ENCODE results near the gene THSD4.

The THSD4 gene

GRCh38 chr15:71785996-71786395 is 670.7 kb downstream of the THSD4 start:
- no peak overlapping the region for H3K4me3 ChIP-seq (ENCODE audit: control insufficient read depth, low read depth, low read length)
- no peak for TF ChIP-seq CTCF (conservative IDR thresholded peaks at IDR 0.05; ENCODE audit: control insufficient read depth, insufficient read depth, low read depth, low read length)
- DNase-seq (ENCODE audit: low read depth) = no peak

- TF ChIP-seq CTCF (conservative IDR thresholded peaks at IDR 0.05; ENCODE audit: control insufficient read depth, insufficient read depth, low read depth, low read length) = no peak
- no peak overlapping the region for H3K4me3 ChIP-seq (ENCODE audit: control insufficient read depth, low read depth, low read length)
- no peak for DNase-seq (ENCODE audit: low read depth)
Measured at GRCh38 chr15:71786673-71787072, 671.4 kb downstream of the THSD4 start.

GRCh38 chr15:71788646-71789579 is 673.6 kb downstream of the THSD4 start:
- no peak overlapping the region for H3K4me3 ChIP-seq (ENCODE audit: control insufficient read depth, low read depth, low read length)

GRCh38 chr15:71789616-71790015 is 674.3 kb downstream of the THSD4 start:
- H3K4me3 ChIP-seq (ENCODE audit: control insufficient read depth, low read depth, low read length) = no peak overlapping the region
- DNase-seq (ENCODE audit: low read depth) = no peak
- no peak for TF ChIP-seq CTCF (conservative IDR thresholded peaks at IDR 0.05; ENCODE audit: control insufficient read depth, insufficient read depth, low read depth, low read length)

More at GRCh38 chr15:71788646-71789579, 673.6 kb downstream of the THSD4 start:
- no peak for TF ChIP-seq CTCF (conservative IDR thresholded peaks at IDR 0.05; ENCODE audit: control insufficient read depth, insufficient read depth, low read depth, low read length)
- no peak for DNase-seq (ENCODE audit: low read depth)

GRCh38 chr15:71790081-71790480 is 674.8 kb downstream of the THSD4 start:
- TF ChIP-seq CTCF (conservative IDR thresholded peaks at IDR 0.05; ENCODE audit: control insufficient read depth, insufficient read depth, low read depth, low read length) = no peak
- DNase-seq (ENCODE audit: low read depth) = no peak
- H3K4me3 ChIP-seq (ENCODE audit: control insufficient read depth, low read depth, low read length) = no peak overlapping the region

- no peak for DNase-seq (ENCODE audit: low read depth)
- no peak for TF ChIP-seq CTCF (conservative IDR thresholded peaks at IDR 0.05; ENCODE audit: control insufficient read depth, insufficient read depth, low read depth, low read length)
- H3K4me3 ChIP-seq (ENCODE audit: control insufficient read depth, low read depth, low read length) = no peak overlapping the region
Measured at GRCh38 chr15:71791975-71792374, 676.7 kb downstream of the THSD4 start.
